A549 (cell line): ENCODE measurements around the gene SPPL2A. TPM values are rescaled to one million over a fixed set of nuclear protein-coding genes. Genes with fewer than 3 reads are reported as not detected.
A peak's percentile ranks its signal among the peaks of the same experiment; 100 is the strongest.

Source experiments
- ATAC-seq, 2 experiments: fragments of 200-7000 bp in 1 of 2; fragments of >200 bp in 1 of 2; cut with Nextera tagmentation in 1 of 2; cut with Tn5 transposase in 1 of 2; 3 replicates each; pipeline versions ENCODE4 v1.8.0 to v1.9.1; 2018 to 2020; ENCODE audit warnings: mild to moderate bottlenecking in 1 of 2, moderate library complexity in 1 of 2
- CTCF ChIA-PET: fragments of 300-600 bp; sonication (Branson Sonifier 250); formaldehyde crosslinking; extraction: SDS; loops from one replicate; lab custom pipeline; 2021; ENCODE audit warnings: antibody characterized with exemption, inconsistent platforms; lab: Yijun Ruan, JAX
- POLR2A ChIA-PET: fragments of 350-600 bp; formaldehyde crosslinking; extraction: SDS; loops from one replicate; lab custom pipeline; 2021; ENCODE audit warnings: antibody characterized with exemption, inconsistent platforms; lab: Yijun Ruan, JAX
- DNase-seq, 2 experiments: peaks; one replicate each; pipeline versions ENCODE4 v3.0.0 to v3.0.0-alpha.2; 2011 to 2016; ENCODE audit warnings: low read depth in 1 of 2, low spot score in 1 of 2
- FAIRE-seq: peaks from 2 replicates; lab custom pipeline; 2011; peaks lifted over from hg19 to GRCh38; lab: Jason Lieb, UNC
- H3K27ac ChIP-seq, 2 experiments: fragments of >200 bp; sonication (Bioruptor Twin); formaldehyde crosslinking; 3 replicates each; pipeline ENCODE4 v1.5.1; 2016 to 2017
- H3K4me1 ChIP-seq: fragments of >200 bp; sonication (Bioruptor Twin); formaldehyde crosslinking; 3 replicates; pipeline ENCODE4 v1.6.1; 2016
- H3K4me2 ChIP-seq: fragments of >200 bp; sonication (Bioruptor Twin); formaldehyde crosslinking; 3 replicates; pipeline ENCODE4 v1.6.1; 2016
- H3K4me3 ChIP-seq: fragments of >200 bp; sonication (Bioruptor Twin); formaldehyde crosslinking; 3 replicates; pipeline ENCODE4 v1.5.1; 2016
- H3K9me3 ChIP-seq: fragments of >200 bp; sonication (Bioruptor Twin); formaldehyde crosslinking; 3 replicates; pipeline ENCODE4 v1.6.1; 2016
- CBX8 ChIP-seq: fragments of 200-600 bp; sonication (generic); IDR thresholded peaks from 2 replicates; pipeline ENCODE4 v1.6.1; 2016
- CEBPB ChIP-seq, 2 experiments: fragments of >200 bp in 1 of 2; sonication (Bioruptor Twin) in 1 of 2; formaldehyde crosslinking in 1 of 2; IDR thresholded peaks; 2 replicates each; pipeline ENCODE4 v1.6.1; 2012 to 2016
- EHMT2 ChIP-seq: fragments of 200-600 bp; sonication (generic); IDR thresholded peaks from 2 replicates; pipeline ENCODE4 v1.6.1; 2016; ENCODE audit warnings: antibody characterized with exemption, low read depth, mild to moderate bottlenecking, moderate library complexity
- EP300 ChIP-seq, 2 experiments: fragments of >200 bp; sonication (Bioruptor Twin); formaldehyde crosslinking; IDR thresholded peaks; 2 replicates in 1 of 2; 3 replicates in 1 of 2; pipeline ENCODE4 v1.6.1; 2016 to 2017
- FOSL2 ChIP-seq, 2 experiments: fragments of 450-650 bp in 1 of 2; fragments of >200 bp in 1 of 2; sonication (Bioruptor Twin) in 1 of 2; formaldehyde crosslinking; IDR thresholded peaks; 2 replicates each; pipeline versions ENCODE4 v1.5.0 to v1.6.1; 2016 to 2020; ENCODE audit warnings: mild to moderate bottlenecking in 1 of 2, moderate library complexity in 1 of 2
- GATA3 ChIP-seq: IDR thresholded peaks from 2 replicates; pipeline ENCODE4 v1.6.1; 2012; ENCODE audit warnings: borderline replicate concordance
- HDAC2 ChIP-seq: fragments of 200-600 bp; sonication (generic); IDR thresholded peaks from 2 replicates; pipeline ENCODE4 v1.6.1; 2016
- HOXB13 ChIP-seq: fragments of 250-450 bp; sonication (Bioruptor Pico); IDR thresholded peaks from 2 replicates; pipeline ENCODE4 v1.5.0; 2020; ENCODE audit warnings: low read depth, mild to moderate bottlenecking, moderate library complexity
- JUN ChIP-seq, 2 experiments: fragments of >200 bp; sonication (Bioruptor Twin); formaldehyde crosslinking; IDR thresholded peaks; 2 replicates in 1 of 2; 3 replicates in 1 of 2; pipeline ENCODE4 v1.6.1; 2016 to 2017
- JUNB ChIP-seq: fragments of >200 bp; sonication (Bioruptor Twin); formaldehyde crosslinking; IDR thresholded peaks from 2 replicates; pipeline ENCODE4 v1.6.1; 2016
- MAZ ChIP-seq: fragments of 150-350 bp; IDR thresholded peaks from 2 replicates; pipeline ENCODE4 v1.6.1; 2014; ENCODE audit warnings: antibody characterized with exemption, low read depth, low read length, borderline replicate concordance
- NFE2L2 ChIP-seq: fragments of 150-350 bp; conservative IDR thresholded peaks from 2 replicates; pipeline ENCODE4 v1.6.1; 2014; ENCODE audit warnings: low read length
- NR3C1 ChIP-seq: fragments of >200 bp; sonication (Bioruptor Twin); formaldehyde crosslinking; IDR thresholded peaks from 3 replicates; pipeline ENCODE4 v1.6.1; 2017
- RAD21 ChIP-seq, 2 experiments: fragments of >200 bp in 1 of 2; sonication (Bioruptor Twin) in 1 of 2; formaldehyde crosslinking in 1 of 2; IDR thresholded peaks in 1 of 2; conservative IDR thresholded peaks in 1 of 2; 2 replicates in 1 of 2; 3 replicates in 1 of 2; pipeline ENCODE4 v1.6.1; 2012 to 2018; ENCODE audit warnings: inconsistent platforms in 1 of 2
- RCOR1 ChIP-seq: fragments of 150-350 bp; IDR thresholded peaks from 2 replicates; pipeline ENCODE4 v1.6.1; 2014; ENCODE audit warnings: antibody characterized with exemption, low read length, low read depth
- SMC3 ChIP-seq: fragments of >200 bp; sonication (Bioruptor Twin); formaldehyde crosslinking; IDR thresholded peaks from 3 replicates; pipeline ENCODE4 v1.6.1; 2018; ENCODE audit warnings: inconsistent platforms
- SREBF2 ChIP-seq: fragments of 450-650 bp; IDR thresholded peaks from 2 replicates; pipeline ENCODE4 v1.6.1; 2014; ENCODE audit warnings: mild to moderate bottlenecking, moderate library complexity
- WGBS: methylation state at CpG from one replicate; pipeline ENCODE4 v1.1.6; 2017; ENCODE audit errors: missing lambda C conversion rate; 5-methylcytosine and 5-hydroxymethylcytosine counted together
- polyA plus RNA-seq, 4 experiments: library from polyadenylated mRNA; depleted of rRNA in 3 of 4; stranded (reverse); fragments of >200 nt; fragmentation: RNase III in 1 of 4; extraction: RNeasy Plus Mini Kit Qiagen cat#74134 plus additional on column Dnase treatment in 1 of 4; gene quantifications; 2 replicates in 3 of 4; 3 replicates in 1 of 4; pipeline ENCODE4 v1.2.3, GENCODE V29; 2011 to 2017
- TF ChIP-seq, protein P1 (sequence below): fragments of >200 bp; sonication (Bioruptor Twin); formaldehyde crosslinking; IDR thresholded peaks from 2 replicates; pipeline ENCODE4 v1.6.1; 2016
- TF ChIP-seq, protein P2 (sequence below): IDR thresholded peaks from 2 replicates; pipeline ENCODE4 v1.6.1; 2012; ENCODE audit warnings: low read depth, borderline replicate concordance
- TF ChIP-seq, protein P3 (sequence below): fragments of 150-350 bp; IDR thresholded peaks from 2 replicates; pipeline ENCODE4 v1.6.1; 2014; ENCODE audit warnings: low read depth, mild to moderate bottlenecking, low read length
- TF ChIP-seq, protein P4 (sequence below): fragments of 250-450 bp; sonication (Bioruptor Pico); IDR thresholded peaks from 2 replicates; pipeline ENCODE4 v1.5.0; 2020; ENCODE audit warnings: low read depth, mild to moderate bottlenecking, moderate library complexity
- TF ChIP-seq, protein P5 (sequence below): IDR thresholded peaks from 2 replicates; pipeline ENCODE4 v1.6.1; 2012

SPPL2A gene
- polyA plus RNA-seq, 2 of the 4 experiments (the other 2 are of a cell fraction) = 87.7 to 138 TPM

DNA sequence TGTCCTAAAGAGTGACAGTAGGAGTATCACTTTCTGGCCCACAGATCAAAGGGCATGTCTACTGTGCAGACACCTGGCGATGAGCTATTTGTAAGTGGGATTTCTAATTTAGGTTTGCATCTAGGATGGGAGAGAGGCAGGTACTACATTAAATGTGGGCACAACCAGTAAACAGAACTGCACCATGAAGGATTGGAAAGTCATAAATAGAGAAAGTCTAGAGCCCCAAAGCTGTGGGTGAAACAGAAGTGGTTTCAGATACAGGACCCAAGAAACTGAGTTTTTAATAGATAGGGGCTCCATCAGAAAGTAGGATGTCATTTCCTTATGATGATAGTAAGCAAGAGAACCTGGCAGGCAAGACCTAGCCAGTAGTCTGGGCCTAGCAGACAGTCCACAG, 35.2 kb upstream of the SPPL2A start (continued):
- TF ChIP-seq SREBF2 = no peak
- TF ChIP-seq, protein P1, sequence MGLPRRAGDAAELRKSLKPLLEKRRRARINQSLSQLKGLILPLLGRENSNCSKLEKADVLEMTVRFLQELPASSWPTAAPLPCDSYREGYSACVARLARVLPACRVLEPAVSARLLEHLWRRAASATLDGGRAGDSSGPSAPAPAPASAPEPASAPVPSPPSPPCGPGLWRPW = no peak
- TF ChIP-seq, protein P2, sequence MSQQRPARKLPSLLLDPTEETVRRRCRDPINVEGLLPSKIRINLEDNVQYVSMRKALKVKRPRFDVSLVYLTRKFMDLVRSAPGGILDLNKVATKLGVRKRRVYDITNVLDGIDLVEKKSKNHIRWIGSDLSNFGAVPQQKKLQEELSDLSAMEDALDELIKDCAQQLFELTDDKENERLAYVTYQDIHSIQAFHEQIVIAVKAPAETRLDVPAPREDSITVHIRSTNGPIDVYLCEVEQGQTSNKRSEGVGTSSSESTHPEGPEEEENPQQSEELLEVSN = no peak

DNA sequence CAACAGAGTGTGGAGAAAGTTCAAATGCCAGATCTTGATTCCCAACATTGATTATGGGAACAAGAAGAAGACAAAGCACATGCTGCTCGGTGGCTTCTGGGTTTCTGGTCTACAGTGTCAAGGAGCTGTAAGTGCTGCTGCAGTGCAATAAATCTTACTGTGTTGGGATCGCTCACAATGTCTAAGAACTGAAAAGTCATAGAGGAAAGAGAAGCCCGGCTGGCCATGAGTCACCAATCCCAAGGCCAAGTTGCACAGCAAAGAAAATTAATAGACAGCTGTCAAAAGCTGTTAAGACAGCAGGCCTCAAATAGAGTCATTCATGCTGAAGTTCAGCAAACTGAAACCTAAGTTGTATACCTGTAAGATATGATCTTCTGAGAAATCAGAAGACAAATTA, 33.2 kb upstream of the SPPL2A start:
- H3K4me3 ChIP-seq = no peak overlapping the region
- CTCF ChIA-PET = interaction anchor here (0.6 to 1.4 kb wide), 4 partner anchors 9 to 74 kb away, joined by 3 to 6 read pairs (median 4); no protein-coding TSS in a partner anchor

DNA sequence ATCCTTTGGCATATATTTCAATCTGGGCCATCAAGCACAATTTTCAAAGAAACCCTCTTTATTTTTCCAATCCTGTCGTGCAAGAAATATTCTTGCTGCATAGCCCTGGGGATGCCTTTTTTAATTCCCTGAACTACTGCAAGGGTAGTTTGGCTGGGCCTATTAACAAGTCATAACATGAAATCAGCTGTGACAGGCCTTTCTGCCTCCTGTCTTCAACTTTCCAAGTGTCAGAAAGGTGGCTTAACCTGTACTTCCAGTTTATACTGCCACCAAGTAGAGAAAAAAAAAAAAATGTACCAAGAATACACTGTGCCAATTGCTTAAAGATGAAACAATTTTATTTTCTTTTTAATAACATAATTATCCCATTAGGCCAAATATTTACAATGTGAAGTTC, 32.4 kb upstream of the SPPL2A start:
- ChIA-PET POLR2A (no interaction called here), CTCF (no interaction called here)
- H3K4me3 ChIP-seq = no peak overlapping the region
- no peak overlapping the region for H3K4me2 ChIP-seq
- WGBS = 83% methylated on average over 1 of the region's 1 CpG
- H3K27ac ChIP-seq = no peak overlapping the region
- FAIRE-seq (no peak), ATAC-seq (no peak), DNase-seq (no peak)
- no peaks in the 10 kb centered on the region for H3K4me1 ChIP-seq
- no peaks in the 10 kb centered on the region for H3K9me3 ChIP-seq
- TF ChIP-seq, protein P3, sequence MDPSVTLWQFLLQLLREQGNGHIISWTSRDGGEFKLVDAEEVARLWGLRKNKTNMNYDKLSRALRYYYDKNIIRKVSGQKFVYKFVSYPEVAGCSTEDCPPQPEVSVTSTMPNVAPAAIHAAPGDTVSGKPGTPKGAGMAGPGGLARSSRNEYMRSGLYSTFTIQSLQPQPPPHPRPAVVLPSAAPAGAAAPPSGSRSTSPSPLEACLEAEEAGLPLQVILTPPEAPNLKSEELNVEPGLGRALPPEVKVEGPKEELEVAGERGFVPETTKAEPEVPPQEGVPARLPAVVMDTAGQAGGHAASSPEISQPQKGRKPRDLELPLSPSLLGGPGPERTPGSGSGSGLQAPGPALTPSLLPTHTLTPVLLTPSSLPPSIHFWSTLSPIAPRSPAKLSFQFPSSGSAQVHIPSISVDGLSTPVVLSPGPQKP = no peak
- no peak for TF ChIP-seq EHMT2
- TF ChIP-seq GATA3 = no peak
- TF ChIP-seq, protein P4, sequence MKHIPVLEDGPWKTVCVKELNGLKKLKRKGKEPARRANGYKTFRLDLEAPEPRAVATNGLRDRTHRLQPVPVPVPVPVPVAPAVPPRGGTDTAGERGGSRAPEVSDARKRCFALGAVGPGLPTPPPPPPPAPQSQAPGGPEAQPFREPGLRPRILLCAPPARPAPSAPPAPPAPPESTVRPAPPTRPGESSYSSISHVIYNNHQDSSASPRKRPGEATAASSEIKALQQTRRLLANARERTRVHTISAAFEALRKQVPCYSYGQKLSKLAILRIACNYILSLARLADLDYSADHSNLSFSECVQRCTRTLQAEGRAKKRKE = no peak
- TF ChIP-seq MAZ = no peak
- TF ChIP-seq RAD21 (conservative IDR thresholded peaks at IDR 0.05 in 1 of 2, IDR thresholded peaks at IDR 0.05 in 1 of 2) = no peak
- TF ChIP-seq JUNB = no peak
- TF ChIP-seq RCOR1 = no peak
- no peak for TF ChIP-seq CEBPB (IDR thresholded peaks at IDR 0.05)
- TF ChIP-seq, protein P5, sequence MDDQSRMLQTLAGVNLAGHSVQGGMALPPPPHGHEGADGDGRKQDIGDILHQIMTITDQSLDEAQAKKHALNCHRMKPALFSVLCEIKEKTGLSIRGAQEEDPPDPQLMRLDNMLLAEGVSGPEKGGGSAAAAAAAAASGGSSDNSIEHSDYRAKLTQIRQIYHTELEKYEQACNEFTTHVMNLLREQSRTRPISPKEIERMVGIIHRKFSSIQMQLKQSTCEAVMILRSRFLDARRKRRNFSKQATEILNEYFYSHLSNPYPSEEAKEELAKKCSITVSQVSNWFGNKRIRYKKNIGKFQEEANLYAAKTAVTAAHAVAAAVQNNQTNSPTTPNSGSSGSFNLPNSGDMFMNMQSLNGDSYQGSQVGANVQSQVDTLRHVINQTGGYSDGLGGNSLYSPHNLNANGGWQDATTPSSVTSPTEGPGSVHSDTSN = no peak
- no peak for TF ChIP-seq SREBF2
- no peak for TF ChIP-seq SMC3
- no peak for TF ChIP-seq CBX8
- no peak for TF ChIP-seq JUN (IDR thresholded peaks at IDR 0.05)
- TF ChIP-seq EP300 (IDR thresholded peaks at IDR 0.05) = no peak

More for the DNA sequence above, 33.2 kb upstream of the SPPL2A start:
- peak in 1 of 2 experiments; percentile 11 for DNase-seq
- 68% methylated on average over 3 of the region's 3 CpGs for WGBS
- peak in 1 of 2 experiments; percentile 35; a peak in 1 of 6 replicates for ATAC-seq
- no peaks in the 10 kb centered on the region for H3K4me1 ChIP-seq
- no peak for FAIRE-seq
- H3K9me3 ChIP-seq = no peaks in the 10 kb centered on the region
- H3K27ac ChIP-seq = no peak overlapping the region
- no peak for TF ChIP-seq CEBPB (IDR thresholded peaks at IDR 0.05)
- TF ChIP-seq, protein P5 = no peak
- TF ChIP-seq FOSL2 (IDR thresholded peaks at IDR 0.05) = no peak
- TF ChIP-seq FOSL2 (CRISPR knock-in tag; IDR thresholded peaks at IDR 0.05) = peak; percentile 40; the same call in 1 of the 2 replicates
- TF ChIP-seq NR3C1 = no peak
- TF ChIP-seq NFE2L2 = no peak
- no peak for TF ChIP-seq HDAC2
- no peak for TF ChIP-seq HOXB13 (CRISPR knock-in tag)
- TF ChIP-seq, protein P1 = no peak
- H3K4me2 ChIP-seq = no peak overlapping the region
- POLR2A ChIA-PET = no interaction called here
